Activated naive CD4-positive, alpha-beta T cell treated with anti-CD3 and anti-CD28 coated beads for 36 hours (primary cell): ENCODE results near the gene HSD17B11. TPM values are rescaled to one million over a fixed set of nuclear protein-coding genes. Genes with fewer than 3 reads are reported as not detected.
"Not testable (repeated sequence)": the region's sequence is repeated elsewhere in the genome, so short reads cannot be mapped to it uniquely, and the experiment has no call there.

Source experiments
- CTCF ChIA-PET: fragments of 350-600 bp; sonication (Branson Sonifier 250); formaldehyde crosslinking; loops from one replicate; lab custom pipeline; 2021; ENCODE audit warnings: antibody characterized with exemption; lab: Charles Lee
- DNase-seq: peaks from one replicate; pipeline ENCODE4 v3.0.0-alpha.2; 2020
- H3K27ac Mint-ChIP-seq: one replicate; pipeline ENCODE4 v1.8.0; 2021; ENCODE audit warnings: mild to moderate bottlenecking, mixed read lengths
- H3K27me3 Mint-ChIP-seq: one replicate; pipeline ENCODE4 v1.8.0; 2021; ENCODE audit warnings: low read depth, mixed read lengths
- H3K36me3 Mint-ChIP-seq: one replicate; pipeline ENCODE4 v1.8.0; 2021; ENCODE audit warnings: low read depth, mixed read lengths
- H3K4me1 Mint-ChIP-seq: one replicate; pipeline ENCODE4 v1.8.0; 2021; ENCODE audit warnings: low read depth, mixed read lengths
- H3K4me3 Mint-ChIP-seq: one replicate; pipeline ENCODE4 v1.8.0; 2021; ENCODE audit warnings: mild to moderate bottlenecking, moderate library complexity, mixed read lengths
- H3K9me3 Mint-ChIP-seq: one replicate; pipeline ENCODE4 v1.8.0; 2021; ENCODE audit warnings: mixed read lengths
- intact Hi-C: fragments of 100-400 bp; cut with micrococcal nuclease; formaldehyde crosslinking; loops from one replicate; pipeline ENCODE4 v1.15.1; 2023
- total RNA-seq, 2 experiments: library from RNA; stranded (reverse); gene quantifications; one replicate each; pipeline ENCODE4 v1.2.3, GENCODE V29; 2021

HSD17B11 gene
- total RNA-seq, 2 experiments from 2014 or later, result 14.2 to 15.9 TPM

- intact Hi-C loops, result loop anchor here (5.0 kb wide), 2 partner anchors 114 to 494 kb away; no protein-coding TSS in a partner anchor
- CTCF ChIA-PET, result interaction anchor here (0.9 to 1.0 kb wide), 2 partner anchors 37 to 112 kb away, joined by 4 to 5 read pairs; partner anchors contain the start of gene HSD17B11
These were observed 37.4 kb downstream of the HSD17B11 start for GRCh38 chr4:87353592-87353991.

DNA sequence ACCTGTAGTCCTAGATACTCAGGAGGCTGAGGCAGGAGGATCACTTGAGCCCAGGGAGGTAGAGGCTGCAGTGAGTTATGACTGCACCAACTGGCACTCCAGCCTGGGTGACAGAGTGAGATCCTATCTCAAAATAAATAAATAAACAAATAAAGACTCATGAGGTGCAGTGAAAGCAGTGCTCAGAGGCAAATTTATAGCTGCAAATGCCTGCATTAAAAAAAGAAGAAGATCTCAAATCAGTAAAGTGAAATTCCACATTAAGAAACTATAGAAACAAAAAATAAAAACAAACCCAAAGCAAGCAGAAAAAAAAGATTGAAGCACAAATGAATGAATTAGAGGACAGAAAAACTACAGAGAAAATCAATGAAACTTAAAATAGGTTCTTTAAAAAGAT is 45.8 kb downstream of the HSD17B11 start:
- H3K9me3 Mint-ChIP-seq, result peaks cover 17% of the 10 kb centered on the region
- CTCF ChIA-PET, result no interaction called here
- peaks cover 39% of the 10 kb centered on the region for H3K36me3 Mint-ChIP-seq
- no peaks in the 10 kb centered on the region for H3K4me1 Mint-ChIP-seq
- H3K4me3 Mint-ChIP-seq, result no peak overlapping the region
- DNase-seq, result no peak
- H3K27me3 Mint-ChIP-seq, result no peaks in the 10 kb centered on the region
- intact Hi-C loops, result no loop called here
- H3K27ac Mint-ChIP-seq, result no peak overlapping the region

More at GRCh38 chr4:87353592-87353991, 37.4 kb downstream of the HSD17B11 start:
- H3K4me1 Mint-ChIP-seq, result no peaks in the 10 kb centered on the region
- no peak overlapping the region for H3K4me3 Mint-ChIP-seq
- H3K36me3 Mint-ChIP-seq, result peaks cover 10% of the 10 kb centered on the region
- DNase-seq, result peak; percentile 50
- H3K27me3 Mint-ChIP-seq, result no peaks in the 10 kb centered on the region
- H3K9me3 Mint-ChIP-seq, result no peaks in the 10 kb centered on the region
- no peak overlapping the region for H3K27ac Mint-ChIP-seq

GRCh38 chr4:87342872-87343271 is 48.1 kb downstream of the HSD17B11 start:
- intact Hi-C loops, result no loop called here
- no peak overlapping the region for H3K4me3 Mint-ChIP-seq
- peaks cover 21% of the 10 kb centered on the region for H3K9me3 Mint-ChIP-seq
- H3K27ac Mint-ChIP-seq, result no peak overlapping the region
- CTCF ChIA-PET, result no interaction called here
- H3K4me1 Mint-ChIP-seq, result no peaks in the 10 kb centered on the region
- no peaks in the 10 kb centered on the region for H3K27me3 Mint-ChIP-seq
- no peak for DNase-seq
- H3K36me3 Mint-ChIP-seq, result peaks cover 59% of the 10 kb centered on the region

DNA sequence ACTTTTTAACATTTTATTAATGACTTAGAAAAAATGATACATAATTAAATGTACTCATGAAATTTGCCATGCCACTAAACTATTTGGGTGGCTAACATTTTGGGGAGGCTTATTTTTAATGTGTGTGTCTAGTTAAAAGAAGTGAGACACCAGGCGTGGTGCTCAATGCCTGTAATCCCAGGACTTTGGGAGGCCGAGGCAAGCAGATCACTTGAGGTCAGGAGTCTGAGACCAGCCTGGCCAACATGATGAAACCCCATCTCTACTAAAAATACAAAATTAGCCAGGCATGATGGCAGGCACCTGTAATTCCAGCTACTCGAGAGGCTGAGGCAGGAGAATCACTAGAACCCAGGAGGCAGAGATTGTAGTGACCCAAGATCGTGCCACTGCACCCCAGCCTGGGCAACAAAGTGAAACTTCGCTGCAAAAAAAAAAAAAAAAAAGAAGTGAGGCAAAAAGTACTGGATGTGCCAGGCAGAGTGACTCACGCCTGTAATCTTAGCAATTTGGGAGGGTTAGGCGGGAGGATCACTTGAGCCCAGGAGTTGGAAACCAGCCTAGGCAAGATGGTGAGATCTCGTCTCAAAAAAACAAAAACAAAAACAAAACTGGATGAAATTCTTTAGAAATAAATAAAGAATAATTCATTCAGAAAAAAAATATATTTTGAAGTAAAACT is 48.9 kb downstream of the HSD17B11 start:
- H3K27me3 Mint-ChIP-seq, H3K4me1 Mint-ChIP-seq, H3K4me3 Mint-ChIP-seq, DNase-seq, intact Hi-C loops, H3K27ac Mint-ChIP-seq, CTCF ChIA-PET: not testable (repeated sequence)
- Mint-ChIP-seq H3K36me3 (peaks cover 62% of the 10 kb centered on the region), H3K9me3 (peaks cover 23% of the 10 kb centered on the region)

DNA sequence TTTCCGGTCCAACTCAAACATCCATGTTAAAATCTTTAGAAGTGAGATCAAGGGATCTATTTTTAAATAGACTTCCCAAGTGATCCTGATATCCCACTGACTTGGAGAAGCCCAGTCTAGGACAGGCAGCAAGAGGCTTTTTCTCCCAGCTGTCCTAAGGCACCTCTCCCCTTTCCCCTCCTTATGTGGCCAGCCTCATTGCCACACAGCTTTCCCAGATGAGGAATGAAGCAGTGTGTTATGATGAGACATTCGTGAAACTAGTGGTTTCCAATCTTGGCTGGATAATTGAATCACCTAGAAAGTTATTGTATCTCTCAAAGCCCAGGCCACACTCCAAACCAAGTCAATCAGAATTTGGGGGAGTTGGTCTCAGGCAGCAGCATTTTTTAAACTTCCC is 51.5 kb downstream of the HSD17B11 start:
- Mint-ChIP-seq H3K27ac (no peak overlapping the region), H3K36me3 (peaks cover 58% of the 10 kb centered on the region), H3K4me3 (no peak overlapping the region), H3K9me3 (peaks cover 17% of the 10 kb centered on the region), H3K4me1 (no peaks in the 10 kb centered on the region), H3K27me3 (no peaks in the 10 kb centered on the region)
- DNase-seq, result no peak
- CTCF ChIA-PET, result no interaction called here
- intact Hi-C loops, result no loop called here

- H3K27me3 Mint-ChIP-seq, result no peaks in the 10 kb centered on the region
- DNase-seq, result no peak
- H3K27ac Mint-ChIP-seq, result no peak overlapping the region
- H3K9me3 Mint-ChIP-seq, result peaks cover 32% of the 10 kb centered on the region
- intact Hi-C loops, result no loop called here
- H3K4me1 Mint-ChIP-seq, result no peaks in the 10 kb centered on the region
- H3K36me3 Mint-ChIP-seq, result peaks cover 55% of the 10 kb centered on the region
- CTCF ChIA-PET, result no interaction called here
- no peak overlapping the region for H3K4me3 Mint-ChIP-seq
These were observed 53.6 kb downstream of the HSD17B11 start for GRCh38 chr4:87337361-87337760.

GRCh38 chr4:87333267-87333666 is 57.7 kb downstream of the HSD17B11 start:
- no peaks in the 10 kb centered on the region for H3K27me3 Mint-ChIP-seq
- CTCF ChIA-PET, result interaction anchor here (0.6 kb wide), 1 partner anchor 345 kb away, joined by 4 read pairs; no protein-coding TSS in a partner anchor
- H3K4me1 Mint-ChIP-seq, result no peaks in the 10 kb centered on the region
- DNase-seq, result no peak
- no peak overlapping the region for H3K27ac Mint-ChIP-seq
- H3K4me3 Mint-ChIP-seq, result no peak overlapping the region
- intact Hi-C loops, result no loop called here
- H3K9me3 Mint-ChIP-seq, result peaks cover 61% of the 10 kb centered on the region
- H3K36me3 Mint-ChIP-seq, result peaks cover 31% of the 10 kb centered on the region

DNA sequence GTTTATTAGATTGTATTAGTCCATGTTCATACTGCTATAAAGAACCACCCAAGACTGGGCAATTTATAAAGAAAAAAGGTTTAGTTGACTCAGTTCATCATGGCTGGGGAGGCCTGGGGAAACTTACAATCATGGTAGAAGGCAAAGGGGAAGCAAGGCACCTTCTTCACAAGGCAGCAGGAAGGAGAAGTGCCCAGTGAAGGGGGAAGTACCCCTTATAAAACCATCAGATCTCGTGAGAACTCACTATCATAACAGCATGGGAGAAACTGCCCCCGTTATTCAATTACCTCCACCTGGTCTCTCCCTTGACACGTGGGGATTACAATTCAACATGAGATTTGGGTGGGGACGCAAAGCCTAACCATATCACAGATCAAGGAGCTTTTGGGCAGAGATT is 60.2 kb downstream of the HSD17B11 start:
- Mint-ChIP-seq H3K4me1 (no peaks in the 10 kb centered on the region), H3K36me3 (peaks cover 17% of the 10 kb centered on the region), H3K27ac (no peak overlapping the region), H3K27me3 (no peaks in the 10 kb centered on the region), H3K4me3 (no peak overlapping the region), H3K9me3 (peaks cover 54% of the 10 kb centered on the region)
- CTCF ChIA-PET, result no interaction called here
- intact Hi-C loops, result no loop called here
- no peak for DNase-seq

DNA sequence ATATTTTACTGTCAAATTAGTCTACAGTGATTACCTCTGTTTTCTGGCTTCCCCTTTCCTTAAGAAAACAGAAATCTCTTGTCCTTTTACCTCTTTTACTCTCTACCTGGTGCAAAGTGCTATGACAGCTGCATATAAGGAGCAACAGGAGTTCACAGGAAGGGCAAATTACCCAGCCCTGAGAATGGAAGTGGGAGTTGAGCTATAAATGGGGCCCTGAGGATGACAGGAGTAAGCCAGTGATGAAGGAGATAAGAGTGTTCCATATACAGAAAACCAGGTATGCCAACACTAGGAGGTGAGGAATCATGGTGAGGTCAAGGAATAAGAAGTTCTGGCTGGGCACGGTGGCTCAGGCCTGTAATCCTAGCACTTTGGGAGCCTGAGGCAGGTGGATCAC is 63.9 kb downstream of the HSD17B11 start:
- intact Hi-C loops, result no loop called here
- Mint-ChIP-seq H3K4me1 (no peaks in the 10 kb centered on the region), H3K27ac (no peak overlapping the region), H3K4me3 (no peak overlapping the region), H3K27me3 (no peaks in the 10 kb centered on the region), H3K36me3 (no peaks in the 10 kb centered on the region), H3K9me3 (peaks cover 29% of the 10 kb centered on the region)
- CTCF ChIA-PET, result interaction anchor here (0.6 kb wide), 1 partner anchor 19 kb away, joined by 4 read pairs; no protein-coding TSS in a partner anchor
- no peak for DNase-seq

DNA sequence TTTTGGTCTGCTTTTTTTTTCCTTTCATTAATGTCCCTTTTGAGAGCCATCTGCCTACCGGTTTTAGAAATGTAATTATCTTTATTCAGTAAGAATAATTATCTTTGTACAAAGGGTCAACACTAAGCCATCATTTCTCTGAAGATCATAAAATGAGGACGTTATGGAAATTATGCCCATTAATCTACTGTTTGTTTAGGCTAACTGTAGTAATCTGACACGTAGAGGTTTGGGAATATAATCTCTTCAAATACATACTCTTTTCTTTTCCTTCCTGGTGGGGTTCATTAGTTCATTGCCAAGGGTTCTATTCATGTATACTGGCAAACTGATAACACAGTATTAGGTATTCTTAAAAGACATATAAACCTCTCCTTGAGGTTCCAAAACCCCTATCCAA is 64.5 kb downstream of the HSD17B11 start:
- H3K27me3 Mint-ChIP-seq, result no peaks in the 10 kb centered on the region
- no peak for DNase-seq
- H3K27ac Mint-ChIP-seq, result no peak overlapping the region
- H3K4me3 Mint-ChIP-seq, result no peak overlapping the region
- H3K4me1 Mint-ChIP-seq, result no peaks in the 10 kb centered on the region
- CTCF ChIA-PET, result interaction anchor here (0.6 kb wide), 1 partner anchor 1697 kb away, joined by 3 read pairs; no protein-coding TSS in a partner anchor
- intact Hi-C loops, result no loop called here
- peaks cover 22% of the 10 kb centered on the region for H3K9me3 Mint-ChIP-seq
- no peaks in the 10 kb centered on the region for H3K36me3 Mint-ChIP-seq

- intact Hi-C loops, result no loop called here
- Mint-ChIP-seq H3K9me3 (no peaks in the 10 kb centered on the region), H3K36me3 (no peaks in the 10 kb centered on the region), H3K27ac (no peak within 1 kb of the TSS), H3K27me3 (no peaks in the 10 kb centered on the region), H3K4me3 (no peak within 1 kb of the TSS), H3K4me1 (no peaks in the 10 kb centered on the region)
- CTCF ChIA-PET, result no interaction called here
- DNase-seq, result no peak
These were observed 68.2 kb downstream of the HSD17B11 start, which contains the start of gene HSD17B13 for GRCh38 chr4:87322754-87323153. TSS of gene HSD17B13 (minus strand) at chr4:87322882. CDS start at chr4:87322841, 41 bp downstream.

DNA sequence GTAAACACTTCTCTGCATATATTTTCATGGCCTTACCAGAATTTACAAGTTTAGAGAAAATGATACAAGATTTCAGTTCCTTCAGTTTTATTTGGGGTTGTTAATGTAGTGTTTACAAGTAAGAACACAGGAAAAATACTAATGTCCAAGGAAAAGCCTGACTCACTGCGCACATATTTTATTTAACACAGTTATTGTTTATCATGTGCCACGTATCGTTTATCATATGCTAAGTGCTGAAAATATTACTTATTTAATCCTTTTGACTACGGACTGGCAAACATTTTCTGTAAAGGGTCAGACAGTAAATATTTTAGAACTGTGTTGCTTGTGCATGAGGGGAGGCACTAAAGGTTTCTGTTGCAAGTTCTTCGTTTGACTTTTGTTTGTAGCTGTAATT is 69.1 kb downstream of the HSD17B11 start:
- intact Hi-C loops, result no loop called here
- no peaks in the 10 kb centered on the region for H3K9me3 Mint-ChIP-seq

GRCh38 chr4:87317527-87317926 is 73.5 kb downstream of the HSD17B11 start:
- Mint-ChIP-seq H3K9me3 (no peaks in the 10 kb centered on the region), H3K4me3 (no peak overlapping the region), H3K4me1 (no peaks in the 10 kb centered on the region), H3K36me3 (no peaks in the 10 kb centered on the region), H3K27ac (no peak overlapping the region), H3K27me3 (no peaks in the 10 kb centered on the region)
- CTCF ChIA-PET, result interaction anchor here (0.8 kb wide), 1 partner anchor 48 kb away, joined by 3 read pairs; no protein-coding TSS in a partner anchor
- intact Hi-C loops, result no loop called here
- no peak for DNase-seq

More for the DNA sequence above, 69.1 kb downstream of the HSD17B11 start:
- Mint-ChIP-seq H3K4me1 (no peaks in the 10 kb centered on the region), H3K27me3 (no peaks in the 10 kb centered on the region), H3K27ac (no peak overlapping the region), H3K36me3 (no peaks in the 10 kb centered on the region), H3K4me3 (no peak overlapping the region)
- CTCF ChIA-PET, result no interaction called here
- DNase-seq, result no peak
